T-cell (primary cell): ENCODE measurements around the gene FBXO41. TPM values are rescaled to one million over a fixed set of nuclear protein-coding genes. Genes with fewer than 3 reads are reported as not detected.

Experiments used
- ATAC-seq, 4 experiments: fragments of 200-7000 bp in 3 of 4; fragments of 150-1000 bp in 1 of 4; cut with Tn5 transposase; replicated peaks in 1 of 4; 1 replicate in 3 of 4; 2 replicates in 1 of 4; pipeline ENCODE4 v1.10.0; 2021; ENCODE audit warnings: moderate library complexity in 3 of 4, mild to moderate bottlenecking in 2 of 4, moderate number of reproducible peaks in 1 of 4
- CTCF ChIA-PET, 2 donors: fragments of 300-600 bp; sonication (Branson Sonifier 250); formaldehyde crosslinking; loops; one replicate each; lab custom pipeline; 2022; ENCODE audit warnings: antibody characterized with exemption in 2 of 2; lab: Charles Lee
- POLR2A ChIA-PET, 2 donors: fragments of 300-600 bp; sonication (Branson Sonifier 250); formaldehyde crosslinking; loops; one replicate each; lab custom pipeline; 2022; ENCODE audit warnings: antibody characterized with exemption in 2 of 2; lab: Charles Lee
- DNase-seq, 35 experiments: peaks; one replicate each; pipeline versions ENCODE4 v3.0.0 to v3.0.0-alpha.2; 2013 to 2023
- H3K27ac ChIP-seq: one replicate; pipeline ENCODE4 v1.5.1; 2013; ENCODE audit warnings: low read length
- H3K27me3 ChIP-seq, 2 experiments: replicated peaks in 1 of 2; 1 replicate in 1 of 2; 2 replicates in 1 of 2; pipeline versions ENCODE4 v1.6.1 to v1.7.0; 2013; ENCODE audit warnings: low read length in 1 of 2, mixed read lengths in 1 of 2; ENCODE audit not compliant: control insufficient read depth in 2 of 2, insufficient read depth in 2 of 2; ENCODE audit errors: extremely low read depth in 1 of 2
- H3K36me3 ChIP-seq, 2 donors: 1 replicate in 1 of 2; 2 replicates in 1 of 2; pipeline versions ENCODE4 v1.6.1 to v1.7.0; 2013; ENCODE audit warnings: low read length in 1 of 2; ENCODE audit not compliant: control insufficient read depth in 2 of 2, insufficient read depth in 1 of 2; ENCODE audit errors: extremely low read depth in 1 of 2
- H3K4me1 ChIP-seq, 2 experiments: 1 replicate in 1 of 2; 2 replicates in 1 of 2; pipeline versions ENCODE4 v1.6.1 to v1.7.0; 2013; ENCODE audit warnings: low read length in 2 of 2, mixed read lengths in 1 of 2; ENCODE audit not compliant: insufficient read depth in 2 of 2, control insufficient read depth in 1 of 2; ENCODE audit errors: extremely low read depth in 1 of 2
- H3K4me3 ChIP-seq, 2 donors: 1 replicate in 1 of 2; 2 replicates in 1 of 2; pipeline versions ENCODE4 v1.5.1 to v1.7.0; 2013; ENCODE audit warnings: mild to moderate bottlenecking in 2 of 2, low read length in 1 of 2, moderate library complexity in 1 of 2; ENCODE audit not compliant: control insufficient read depth in 1 of 2; ENCODE audit errors: extremely low read depth in 1 of 2
- H3K9me3 ChIP-seq: 2 replicates; pipeline ENCODE4 v1.7.0; 2013
- H3K27ac Mint-ChIP-seq, 2 donors: one replicate each; pipeline ENCODE4 v1.8.0; 2020 to 2021; ENCODE audit warnings: mild to moderate bottlenecking in 2 of 2, mixed read lengths in 2 of 2
- H3K27me3 Mint-ChIP-seq, 2 donors: one replicate each; pipeline ENCODE4 v1.8.0; 2021 to 2022; ENCODE audit warnings: mixed read lengths in 2 of 2
- H3K36me3 Mint-ChIP-seq: one replicate; pipeline ENCODE4 v1.8.0; 2021; ENCODE audit warnings: mixed read lengths
- H3K4me1 Mint-ChIP-seq, 3 donors: one replicate each; pipeline ENCODE4 v1.8.0; 2020 to 2022; ENCODE audit warnings: mixed read lengths in 3 of 3, mild to moderate bottlenecking in 1 of 3
- H3K4me3 Mint-ChIP-seq, 3 donors: one replicate each; pipeline ENCODE4 v1.8.0; 2020 to 2022; ENCODE audit warnings: mild to moderate bottlenecking in 3 of 3, mixed read lengths in 3 of 3, moderate library complexity in 3 of 3
- H3K9me3 Mint-ChIP-seq, 3 donors: one replicate each; pipeline ENCODE4 v1.8.0; 2020 to 2022; ENCODE audit warnings: mixed read lengths in 3 of 3
- WGBS: methylation state at CpG from one replicate; pipeline ENCODE4 v1.1.5; 2013; ENCODE audit warnings: missing lambda C conversion rate; ENCODE audit not compliant: insufficient coverage; 5-methylcytosine and 5-hydroxymethylcytosine counted together
- total RNA-seq, 35 experiments: library from RNA in 6 of 35; stranded (reverse) in 6 of 35; fragments of 120-200 nt in 1 of 35; gene quantifications; one replicate each; pipeline versions ENCODE4 v1.2.1 to v1.2.4 and lab custom pipeline; 2013 to 2026

Gene FBXO41
- total RNA-seq = 10 to 100 TPM; 17.6 to 23.7 (median 19.6) TPM
- total RNA-seq (2013) = 7.0 TPM
- total RNA-seq (lab: John Stamatoyannopoulos, UW) = 14.2 to 49.8 (median 30.8) reads per million in 29 experiments

DNA sequence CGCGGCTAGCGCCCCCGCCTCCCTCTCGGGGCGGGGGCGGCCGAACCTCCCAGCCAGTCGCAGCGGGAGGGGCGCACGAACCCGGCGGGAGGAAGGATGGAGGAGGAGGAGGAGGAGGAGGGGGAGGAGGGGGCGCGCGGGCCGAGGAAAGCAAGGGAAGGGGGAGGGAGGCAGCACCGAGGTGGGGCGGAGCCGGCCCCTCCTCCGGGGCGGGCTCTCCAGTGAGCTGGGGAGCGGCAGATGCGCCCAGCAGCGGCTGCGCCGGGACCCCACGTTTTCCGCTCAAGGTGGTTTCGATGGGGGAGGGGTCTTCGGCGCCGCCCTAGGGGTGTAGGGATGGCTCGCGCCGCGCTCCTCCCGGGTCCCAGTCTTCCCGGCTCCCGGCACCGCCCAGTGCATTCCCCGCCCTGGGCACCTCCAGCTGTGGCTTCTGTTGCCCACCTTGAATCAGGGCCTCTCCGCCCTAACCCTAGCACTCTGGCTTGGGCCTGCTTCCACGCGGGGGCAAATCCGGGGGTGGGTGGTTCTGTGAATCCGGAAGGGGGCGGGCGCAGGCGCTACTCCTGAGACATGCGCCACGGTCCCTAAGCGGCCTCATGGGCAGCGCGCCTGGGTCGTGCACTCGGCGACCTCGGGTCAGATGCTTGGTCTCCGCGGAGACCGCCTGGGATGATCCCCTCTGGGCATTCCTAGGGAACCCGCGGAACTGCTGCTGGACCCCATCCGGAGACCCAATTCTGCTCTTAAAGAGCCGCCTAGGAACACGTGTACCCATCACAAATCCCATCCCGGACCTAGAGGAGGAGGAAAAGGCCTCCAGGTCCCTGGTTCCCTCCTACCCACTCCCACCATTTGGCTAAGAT lies at the start of gene FBXO41:
FBXO41 (minus strand) TSS at position 183 of the 863 bp plus-strand sequence. CDS start 14,848 bp downstream, outside the sequence.
- H3K36me3 ChIP-seq = no peaks in the 10 kb centered on the region
- H3K27ac Mint-ChIP-seq = peak within 1 kb of the TSS in 1 of 2 donors; percentile 64
- ChIA-PET CTCF (interaction anchor here (0.8 to 1.3 kb wide), 2 partner anchors 9 to 101 kb away, joined by 3 read pairs; partner anchors contain the start of gene ALMS1 (in 1 of the 2)), POLR2A (interaction anchor here in 1 of 2 donors (0.6 kb wide), 1 partner anchor 51 kb away, joined by 3 read pairs; the partner anchor contains the start of genes CCT7 and PRADC1)
- H3K4me3 Mint-ChIP-seq = peak within 1 kb of the TSS; percentile 76 to 84 (median 79)
- peaks cover 6 to 13% of the 10 kb centered on the region in 2 donors for H3K27me3 Mint-ChIP-seq
- DNase-seq (peak in 33 of 35 experiments; percentile 33 to 78 (median 54)), ATAC-seq (peak; percentile 84 to 88 (median 86))
- peak within 1 kb of the TSS; percentile 75 to 80 for H3K4me3 ChIP-seq
- H3K27ac ChIP-seq = peak within 1 kb of the TSS; percentile 19
- 2% methylated on average over 53 of the region's 69 CpGs for WGBS
- H3K36me3 Mint-ChIP-seq = peaks cover 3% of the 10 kb centered on the region
- H3K9me3 ChIP-seq = no peaks in the 10 kb centered on the region
- no peaks in the 10 kb centered on the region for H3K9me3 Mint-ChIP-seq
- peaks cover 5 to 22% of the 10 kb centered on the region in 2 experiments for H3K4me1 ChIP-seq
- H3K27me3 ChIP-seq = peaks cover 0 to 2% of the 10 kb centered on the region in 2 experiments
- peaks cover 11 to 23% (median 19%) of the 10 kb centered on the region in 3 donors for H3K4me1 Mint-ChIP-seq

DNA sequence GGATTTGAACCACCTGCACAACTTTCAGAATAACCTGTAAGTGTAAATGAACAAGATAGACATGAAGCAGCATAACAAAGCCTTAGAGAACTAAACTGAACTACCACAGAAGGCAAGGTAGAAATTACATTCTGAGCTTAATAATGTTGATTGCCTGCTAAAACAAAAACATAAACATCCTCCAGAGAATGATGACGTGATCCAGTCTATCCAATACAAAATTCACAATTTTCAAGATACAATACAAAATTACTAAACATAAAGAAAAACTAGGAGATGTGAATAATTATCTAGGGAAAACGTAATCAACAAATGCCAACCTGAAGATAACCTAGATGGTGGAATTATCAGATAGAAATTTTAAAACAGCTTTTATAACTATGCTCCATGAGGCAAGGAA lies 49.8 kb upstream of the FBXO41 start:
- ChIA-PET CTCF (interaction anchor here in 1 of 2 donors (0.6 kb wide), 1 partner anchor 606 kb away, joined by 3 read pairs; no protein-coding TSS in a partner anchor), POLR2A (no interaction called here)
- Histone ChIP-seq H3K4me1 (no peaks in the 10 kb centered on the region), H3K27ac (no peak overlapping the region), H3K36me3 (no peaks in the 10 kb centered on the region), H3K4me3 (no peak overlapping the region), H3K27me3 (peaks cover 0 to 2% of the 10 kb centered on the region in 2 experiments), H3K9me3 (peaks cover 2% of the 10 kb centered on the region)
- Mint-ChIP-seq H3K4me3 (no peak overlapping the region), H3K36me3 (no peaks in the 10 kb centered on the region), H3K27me3 (peaks cover 16 to 19% of the 10 kb centered on the region in 2 donors), H3K9me3 (peaks cover 0 to 11% (median 4%) of the 10 kb centered on the region in 3 donors), H3K27ac (no peak overlapping the region), H3K4me1 (no peaks in the 10 kb centered on the region)
- DNase-seq = no peak
- WGBS = no CpG with 5 or more reads among the region's 2 CpGs
- no peak for ATAC-seq

GRCh38 chr2:73333564-73333963 lies 49.3 kb upstream of the FBXO41 start:
- Histone ChIP-seq H3K4me1 (no peaks in the 10 kb centered on the region), H3K4me3 (no peak overlapping the region), H3K27me3 (peaks cover 0 to 2% of the 10 kb centered on the region in 2 experiments), H3K9me3 (peaks cover 2% of the 10 kb centered on the region), H3K36me3 (no peaks in the 10 kb centered on the region), H3K27ac (no peak overlapping the region)
- Mint-ChIP-seq H3K27ac (no peak overlapping the region), H3K36me3 (no peaks in the 10 kb centered on the region), H3K27me3 (peaks cover 21 to 24% of the 10 kb centered on the region in 2 donors), H3K4me1 (no peaks in the 10 kb centered on the region), H3K4me3 (no peak overlapping the region), H3K9me3 (peaks cover 0 to 11% (median 4%) of the 10 kb centered on the region in 3 donors)
- ChIA-PET CTCF (no interaction called here), POLR2A (no interaction called here)
- DNase-seq = no peak
- ATAC-seq = no peak

DNA sequence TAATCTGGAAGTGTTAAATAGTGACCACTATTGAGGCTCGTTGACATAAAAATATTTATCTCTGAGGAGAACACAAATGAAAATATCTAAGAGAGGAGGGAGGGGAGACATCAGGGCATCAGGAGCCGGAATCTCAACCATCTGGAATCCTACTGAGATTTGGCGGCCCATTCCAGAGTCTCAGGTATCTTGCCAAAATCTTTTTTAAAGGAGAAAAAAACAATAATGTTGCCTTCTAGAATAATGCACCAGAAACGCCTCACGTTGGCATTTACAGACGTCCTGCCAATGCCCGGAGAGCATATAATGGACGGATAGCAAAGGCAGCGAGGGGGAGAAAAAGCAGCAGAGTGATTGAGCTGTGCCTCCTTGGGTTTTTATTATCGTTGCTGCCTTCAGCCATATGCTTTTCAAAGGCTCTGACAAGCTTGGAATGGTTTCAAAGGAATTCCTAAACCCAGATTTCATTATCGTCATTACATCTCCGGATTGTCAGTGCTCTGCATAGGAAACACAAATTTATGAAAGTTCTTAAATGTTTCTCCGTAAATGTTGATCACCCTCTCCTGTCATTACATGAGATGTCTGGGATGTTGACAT lies 39.9 kb upstream of the FBXO41 start:
- ATAC-seq (no peak), DNase-seq (no peak)
- no peak overlapping the region for H3K27ac ChIP-seq
- Mint-ChIP-seq H3K9me3 (no peaks in the 10 kb centered on the region), H3K27ac (no peak overlapping the region), H3K4me3 (no peak overlapping the region), H3K4me1 (no peaks in the 10 kb centered on the region), H3K27me3 (peaks cover 50 to 62% of the 10 kb centered on the region in 2 donors), H3K36me3 (no peaks in the 10 kb centered on the region)
- no peak overlapping the region for H3K4me3 ChIP-seq
- H3K4me1 ChIP-seq = no peaks in the 10 kb centered on the region
- H3K9me3 ChIP-seq = no peaks in the 10 kb centered on the region
- 76% methylated on average over 5 of the region's 13 CpGs for WGBS
- ChIA-PET CTCF (no interaction called here), POLR2A (no interaction called here)
- H3K27me3 ChIP-seq = peaks cover 7 to 15% of the 10 kb centered on the region in 2 experiments
- H3K36me3 ChIP-seq = no peaks in the 10 kb centered on the region

DNA sequence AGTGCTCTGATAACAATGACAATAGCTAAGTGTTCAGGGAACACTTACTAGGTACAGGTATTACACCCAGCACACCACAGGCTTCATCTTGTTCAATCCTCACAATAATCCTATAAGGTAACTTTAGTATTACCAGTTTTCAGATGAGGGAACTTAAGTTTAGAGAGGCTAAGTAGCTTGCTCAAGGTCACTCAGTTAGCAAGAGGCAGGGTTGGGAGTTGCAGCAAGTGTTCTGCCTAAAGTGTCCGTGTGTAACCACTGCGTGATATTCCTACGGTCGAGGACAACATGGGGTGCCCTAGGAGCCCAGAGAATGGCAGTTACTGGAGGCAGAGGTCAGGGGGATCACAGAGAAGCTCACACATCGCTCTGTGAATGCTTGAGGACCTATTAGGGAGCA lies 39.3 kb upstream of the FBXO41 start:
- Histone ChIP-seq H3K9me3 (no peaks in the 10 kb centered on the region), H3K27me3 (peaks cover 7 to 15% of the 10 kb centered on the region in 2 experiments), H3K36me3 (no peaks in the 10 kb centered on the region), H3K27ac (no peak overlapping the region), H3K4me1 (no peaks in the 10 kb centered on the region), H3K4me3 (no peak overlapping the region)
- no peak overlapping the region for H3K27ac Mint-ChIP-seq
- DNase-seq (no peak), ATAC-seq (no peak)
- 57% methylated on average over 5 of the region's 5 CpGs for WGBS
- H3K27me3 Mint-ChIP-seq = peaks cover 43 to 55% of the 10 kb centered on the region in 2 donors
- POLR2A ChIA-PET = no interaction called here
- H3K4me1 Mint-ChIP-seq = no peaks in the 10 kb centered on the region
- H3K9me3 Mint-ChIP-seq = no peaks in the 10 kb centered on the region
- CTCF ChIA-PET = no interaction called here
- no peaks in the 10 kb centered on the region for H3K36me3 Mint-ChIP-seq
- H3K4me3 Mint-ChIP-seq = no peak overlapping the region

- peaks cover 22 to 27% of the 10 kb centered on the region in 2 donors for H3K27me3 Mint-ChIP-seq
- H3K4me3 ChIP-seq = no peak overlapping the region
- DNase-seq = no peak
- H3K27ac ChIP-seq = no peak overlapping the region
- no peak overlapping the region for H3K27ac Mint-ChIP-seq
- ChIA-PET CTCF (no interaction called here), POLR2A (interaction anchor here in 1 of 2 donors (0.7 kb wide), 1 partner anchor 121 kb away, joined by 3 read pairs; no protein-coding TSS in a partner anchor)
- 100% methylated on average over 2 of the region's 2 CpGs for WGBS
- H3K27me3 ChIP-seq = peaks cover 0 to 18% of the 10 kb centered on the region in 2 experiments
- H3K36me3 ChIP-seq = no peaks in the 10 kb centered on the region
- no peaks in the 10 kb centered on the region for H3K9me3 Mint-ChIP-seq
- H3K4me1 Mint-ChIP-seq = no peaks in the 10 kb centered on the region
- H3K4me3 Mint-ChIP-seq = no peak overlapping the region
- no peaks in the 10 kb centered on the region for H3K36me3 Mint-ChIP-seq
- no peaks in the 10 kb centered on the region for H3K9me3 ChIP-seq
- no peaks in the 10 kb centered on the region for H3K4me1 ChIP-seq
- no peak for ATAC-seq
Observed at GRCh38 chr2:73314441-73314840, 30.2 kb upstream of the FBXO41 start.
